Ovary (tissue), 3 donors: ENCODE measurements around the gene CYP46A1.

Source experiments
- CTCF ChIP-seq, 3 donors: fragments of 450-650 bp in 2 of 3; fragments of 200-600 bp in 1 of 3; IDR thresholded peaks; one replicate each; pipeline versions ENCODE4 v1.5.1 to v1.8.0; 2016 to 2022; ENCODE audit warnings: antibody characterized with exemption in 3 of 3, mild to moderate bottlenecking in 1 of 3
- EP300 ChIP-seq: sonication (generic); formaldehyde crosslinking; IDR thresholded peaks from one replicate; pipeline ENCODE4 v1.6.1; 2017; ENCODE audit warnings: antibody characterized with exemption
- POLR2A ChIP-seq: fragments of 450-650 bp; IDR thresholded peaks from one replicate; pipeline ENCODE4 v1.6.1; 2017; ENCODE audit warnings: antibody characterized with exemption, mild to moderate bottlenecking, moderate library complexity
- donor health status: DM: no; HTN: no; CAD: no.

DNA sequence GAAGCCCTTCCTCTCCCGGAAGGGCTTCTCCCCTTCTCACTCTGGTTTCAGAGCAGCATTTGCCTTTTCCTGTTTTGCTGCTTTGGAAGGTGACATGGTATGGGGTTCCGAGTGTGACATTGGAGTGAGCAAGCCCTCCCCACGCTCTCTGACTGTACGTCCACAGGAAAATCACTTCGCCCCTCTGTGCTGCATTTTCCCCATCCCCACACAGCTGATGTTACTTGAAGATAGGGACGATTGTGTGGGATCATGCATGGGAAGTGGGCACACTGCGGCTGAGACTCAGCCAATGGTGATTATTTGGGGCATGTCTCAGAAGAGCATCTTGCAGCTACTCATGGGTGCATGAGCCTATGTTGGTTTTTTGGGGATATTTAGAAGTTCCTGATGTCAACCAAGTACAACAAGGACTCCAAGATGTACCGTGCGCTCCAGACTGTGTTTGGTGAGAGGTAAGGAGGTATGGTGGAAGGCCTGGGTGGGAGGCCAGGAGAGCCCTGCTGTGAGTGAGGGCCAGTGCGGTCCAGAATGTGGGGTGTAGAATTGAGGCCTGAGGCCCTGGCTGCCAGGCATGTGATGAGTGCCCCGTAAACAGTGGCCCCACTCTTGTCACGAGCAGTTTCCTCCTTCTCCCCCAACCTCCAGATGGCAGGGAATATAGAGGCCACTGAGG is 15.1 kb downstream of the CYP46A1 start:
- TF ChIP-seq CTCF (IDR thresholded peaks at IDR 0.05) (no peak), POLR2A (no peak), EP300 (no peak)
